ENCODE results near the gene COMMD1. TPM values are rescaled to one million over a fixed set of nuclear protein-coding genes. Genes with fewer than 3 reads are reported as not detected.

COMMD1 gene
- total RNA-seq, 1 experiment from 2014 or later = 24.7 TPM

DNA sequence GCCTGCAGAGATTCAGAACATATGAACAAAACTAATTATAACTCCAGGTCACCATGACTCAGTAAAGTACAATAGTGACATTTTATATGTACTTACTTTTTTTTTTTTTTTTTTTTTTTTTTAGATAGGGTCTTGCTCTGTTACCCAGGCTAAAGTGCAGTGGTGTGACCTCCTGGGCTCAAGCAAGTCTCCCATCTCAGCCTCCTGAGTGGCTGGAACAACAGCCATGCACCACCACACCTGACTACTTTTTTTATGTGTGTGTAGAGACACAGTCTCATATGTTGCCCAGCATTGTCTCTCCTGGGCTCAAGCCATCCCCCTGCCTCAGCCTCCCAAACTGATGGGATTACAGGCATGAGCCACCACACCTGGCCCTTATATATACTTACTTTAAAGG is 159.8 kb downstream of the COMMD1 start (continued):
- TF ChIP-seq, protein P1, sequence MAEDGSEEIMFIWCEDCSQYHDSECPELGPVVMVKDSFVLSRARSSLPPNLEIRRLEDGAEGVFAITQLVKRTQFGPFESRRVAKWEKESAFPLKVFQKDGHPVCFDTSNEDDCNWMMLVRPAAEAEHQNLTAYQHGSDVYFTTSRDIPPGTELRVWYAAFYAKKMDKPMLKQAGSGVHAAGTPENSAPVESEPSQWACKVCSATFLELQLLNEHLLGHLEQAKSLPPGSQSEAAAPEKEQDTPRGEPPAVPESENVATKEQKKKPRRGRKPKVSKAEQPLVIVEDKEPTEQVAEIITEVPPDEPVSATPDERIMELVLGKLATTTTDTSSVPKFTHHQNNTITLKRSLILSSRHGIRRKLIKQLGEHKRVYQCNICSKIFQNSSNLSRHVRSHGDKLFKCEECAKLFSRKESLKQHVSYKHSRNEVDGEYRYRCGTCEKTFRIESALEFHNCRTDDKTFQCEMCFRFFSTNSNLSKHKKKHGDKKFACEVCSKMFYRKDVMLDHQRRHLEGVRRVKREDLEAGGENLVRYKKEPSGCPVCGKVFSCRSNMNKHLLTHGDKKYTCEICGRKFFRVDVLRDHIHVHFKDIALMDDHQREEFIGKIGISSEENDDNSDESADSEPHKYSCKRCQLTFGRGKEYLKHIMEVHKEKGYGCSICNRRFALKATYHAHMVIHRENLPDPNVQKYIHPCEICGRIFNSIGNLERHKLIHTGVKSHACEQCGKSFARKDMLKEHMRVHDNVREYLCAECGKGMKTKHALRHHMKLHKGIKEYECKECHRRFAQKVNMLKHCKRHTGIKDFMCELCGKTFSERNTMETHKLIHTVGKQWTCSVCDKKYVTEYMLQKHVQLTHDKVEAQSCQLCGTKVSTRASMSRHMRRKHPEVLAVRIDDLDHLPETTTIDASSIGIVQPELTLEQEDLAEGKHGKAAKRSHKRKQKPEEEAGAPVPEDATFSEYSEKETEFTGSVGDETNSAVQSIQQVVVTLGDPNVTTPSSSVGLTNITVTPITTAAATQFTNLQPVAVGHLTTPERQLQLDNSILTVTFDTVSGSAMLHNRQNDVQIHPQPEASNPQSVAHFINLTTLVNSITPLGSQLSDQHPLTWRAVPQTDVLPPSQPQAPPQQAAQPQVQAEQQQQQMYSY (CRISPR knock-in tag; IDR thresholded peaks at IDR 0.05) = no peak
- TF ChIP-seq JUN (CRISPR knock-in tag; IDR thresholded peaks at IDR 0.05) (no peak), NFE2L1 (CRISPR knock-in tag; IDR thresholded peaks at IDR 0.05) (no peak), ZNF138 (CRISPR knock-in tag; conservative IDR thresholded peaks at IDR 0.05) (no peak), TEAD4 (CRISPR knock-in tag; IDR thresholded peaks at IDR 0.05) (no peak), GRHL2 (CRISPR knock-in tag; IDR thresholded peaks at IDR 0.05; ENCODE audit: insufficient replicate concordance, severe bottlenecking) (no peak)
- TF ChIP-seq, protein P2, sequence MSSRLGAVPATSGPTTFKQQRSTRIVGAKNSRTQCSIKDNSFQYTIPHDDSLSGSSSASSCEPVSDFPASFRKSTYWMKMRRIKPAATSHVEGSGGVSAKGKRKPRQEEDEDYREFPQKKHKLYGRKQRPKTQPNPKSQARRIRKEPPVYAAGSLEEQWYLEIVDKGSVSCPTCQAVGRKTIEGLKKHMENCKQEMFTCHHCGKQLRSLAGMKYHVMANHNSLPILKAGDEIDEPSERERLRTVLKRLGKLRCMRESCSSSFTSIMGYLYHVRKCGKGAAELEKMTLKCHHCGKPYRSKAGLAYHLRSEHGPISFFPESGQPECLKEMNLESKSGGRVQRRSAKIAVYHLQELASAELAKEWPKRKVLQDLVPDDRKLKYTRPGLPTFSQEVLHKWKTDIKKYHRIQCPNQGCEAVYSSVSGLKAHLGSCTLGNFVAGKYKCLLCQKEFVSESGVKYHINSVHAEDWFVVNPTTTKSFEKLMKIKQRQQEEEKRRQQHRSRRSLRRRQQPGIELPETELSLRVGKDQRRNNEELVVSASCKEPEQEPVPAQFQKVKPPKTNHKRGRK (CRISPR knock-in tag; IDR thresholded peaks at IDR 0.05; ENCODE audit: borderline replicate concordance) = no peak
- TF ChIP-seq, protein P3, sequence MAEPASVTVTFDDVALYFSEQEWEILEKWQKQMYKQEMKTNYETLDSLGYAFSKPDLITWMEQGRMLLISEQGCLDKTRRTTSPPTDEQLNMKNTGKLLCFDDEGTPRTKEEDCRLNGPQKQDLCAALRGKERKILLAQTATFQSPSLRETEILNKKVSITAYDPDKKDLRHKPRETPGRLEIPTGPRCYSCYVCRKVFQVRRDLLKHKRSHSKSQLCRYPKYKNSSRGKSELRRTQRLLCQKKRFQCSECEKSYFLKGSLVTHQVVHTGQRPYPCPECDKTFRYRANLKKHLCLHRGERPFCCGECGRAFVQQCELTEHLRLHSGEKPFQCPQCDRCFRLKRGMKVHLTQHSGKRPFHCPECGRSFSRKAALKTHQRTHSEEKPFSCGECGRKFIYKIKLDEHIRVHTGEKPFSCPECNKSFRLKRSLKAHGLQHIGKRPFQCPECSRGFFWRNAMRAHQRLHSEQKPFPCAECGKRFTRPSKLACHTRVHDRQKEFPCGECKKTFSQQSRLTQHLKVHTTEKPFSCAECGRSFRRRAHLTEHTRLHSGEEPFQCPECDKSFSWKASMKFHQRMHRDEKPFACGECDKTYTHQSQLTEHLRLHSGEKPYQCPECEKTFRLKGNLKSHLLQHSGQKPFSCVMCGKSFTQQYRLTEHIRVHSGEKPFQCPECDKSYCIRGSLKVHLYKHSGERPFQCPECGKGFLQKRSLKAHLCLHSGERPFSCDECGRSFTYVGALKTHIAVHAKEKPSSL (CRISPR knock-in tag; conservative IDR thresholded peaks at IDR 0.05) = no peak

DNA sequence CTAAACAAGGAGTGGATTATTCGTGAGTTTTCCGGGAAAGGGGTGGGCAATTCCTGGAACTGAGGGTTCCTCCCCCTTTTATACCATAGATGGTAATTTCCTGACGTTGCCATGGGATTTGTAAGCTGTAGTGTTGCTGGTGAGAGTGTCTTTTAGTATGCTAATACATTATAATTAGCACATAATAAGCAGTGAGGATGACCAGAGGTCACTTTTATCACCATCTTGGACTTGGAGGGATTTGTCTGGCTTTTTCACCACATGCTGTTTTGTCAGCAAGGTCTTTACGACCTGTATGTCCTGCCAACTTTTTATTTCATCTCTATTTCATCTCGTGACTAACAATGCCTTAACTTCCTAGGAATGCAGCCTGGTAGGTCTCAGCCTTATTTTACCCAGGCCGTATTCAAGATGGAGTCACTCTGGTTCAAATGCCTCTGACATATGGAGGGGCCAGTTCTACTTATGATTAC is 165.7 kb downstream of the COMMD1 start:
- DNase-seq (ENCODE audit: low spot score) (no peak), ATAC-seq (no peak)
- Mint-ChIP-seq H3K4me1 (peaks cover 30% of the 10 kb centered on the region), H3K27ac (no peak overlapping the region), H3K27me3 (ENCODE audit: low read depth) (no peaks in the 10 kb centered on the region; the same call in 1 of the 2 replicates), H3K9me3 (peaks cover 20% of the 10 kb centered on the region), H3K36me3 (peaks cover 23% of the 10 kb centered on the region), H3K4me3 (no peak overlapping the region)
- POLR2A ChIA-PET = no interaction called here
- TF ChIP-seq CBFB (CRISPR knock-in tag; IDR thresholded peaks at IDR 0.05; ENCODE audit: low read depth) (no peak), ZNF423 (CRISPR knock-in tag; IDR thresholded peaks at IDR 0.05) (peak; percentile 19; the same call in 1 of the 2 replicates)
- TF ChIP-seq, protein P4, sequence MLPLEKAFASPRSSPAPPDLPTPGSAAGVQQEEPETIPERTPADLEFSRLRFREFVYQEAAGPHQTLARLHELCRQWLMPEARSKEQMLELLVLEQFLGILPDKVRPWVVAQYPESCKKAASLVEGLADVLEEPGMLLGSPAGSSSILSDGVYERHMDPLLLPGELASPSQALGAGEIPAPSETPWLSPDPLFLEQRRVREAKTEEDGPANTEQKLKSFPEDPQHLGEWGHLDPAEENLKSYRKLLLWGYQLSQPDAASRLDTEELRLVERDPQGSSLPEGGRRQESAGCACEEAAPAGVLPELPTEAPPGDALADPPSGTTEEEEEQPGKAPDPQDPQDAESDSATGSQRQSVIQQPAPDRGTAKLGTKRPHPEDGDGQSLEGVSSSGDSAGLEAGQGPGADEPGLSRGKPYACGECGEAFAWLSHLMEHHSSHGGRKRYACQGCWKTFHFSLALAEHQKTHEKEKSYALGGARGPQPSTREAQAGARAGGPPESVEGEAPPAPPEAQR (CRISPR knock-in tag; IDR thresholded peaks at IDR 0.05) = 0 out of 2 replicates have a peak, but pooled peaks have one; percentile 42
- CTCF ChIA-PET = no interaction called here

DNA sequence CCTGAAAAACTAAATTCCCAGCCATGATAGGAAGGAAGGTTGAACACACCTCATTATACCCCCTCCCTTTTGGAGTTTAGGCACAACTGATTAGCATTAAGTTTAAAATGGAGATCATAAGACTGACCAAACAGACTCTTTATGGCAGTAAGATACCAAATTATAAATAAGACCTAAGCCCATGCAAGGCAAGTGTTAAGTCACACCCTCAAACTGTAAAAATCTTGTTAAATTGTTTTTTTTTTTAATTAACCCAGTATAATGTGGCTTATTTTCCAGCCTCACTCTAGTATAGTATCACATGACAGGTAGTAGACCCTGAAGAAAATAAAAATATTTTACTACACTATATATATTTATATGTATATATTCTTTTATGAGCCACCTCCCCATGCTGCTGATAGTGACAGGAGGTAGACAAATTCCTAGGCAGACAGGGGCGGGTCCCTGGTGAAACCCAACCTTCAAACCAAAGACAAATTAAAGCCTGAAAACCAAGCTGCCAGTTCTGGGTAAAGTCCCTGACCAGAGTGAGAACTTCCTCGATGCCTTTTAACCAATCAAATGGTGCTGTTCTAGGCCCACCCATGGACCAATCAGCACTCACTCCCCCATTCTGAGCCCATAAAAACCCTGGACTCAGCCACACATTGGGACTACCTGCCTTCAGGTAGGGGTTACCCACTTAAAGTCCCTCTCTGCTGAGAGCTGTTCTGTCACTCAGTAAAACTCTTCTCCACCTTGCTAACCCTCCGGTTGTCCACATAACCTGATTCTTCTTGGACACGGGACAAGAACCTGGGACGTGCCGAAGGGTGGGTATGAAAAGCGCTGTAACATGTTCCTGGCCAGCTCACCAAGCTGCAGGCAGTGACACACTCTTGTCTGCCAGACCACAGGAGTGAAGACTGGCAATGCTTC is 166.5 kb downstream of the COMMD1 start:
- CTCF ChIA-PET = no interaction called here
- DNase-seq (ENCODE audit: low spot score) = no peak
- no peak overlapping the region for H3K27ac Mint-ChIP-seq
- TF ChIP-seq, protein P5, sequence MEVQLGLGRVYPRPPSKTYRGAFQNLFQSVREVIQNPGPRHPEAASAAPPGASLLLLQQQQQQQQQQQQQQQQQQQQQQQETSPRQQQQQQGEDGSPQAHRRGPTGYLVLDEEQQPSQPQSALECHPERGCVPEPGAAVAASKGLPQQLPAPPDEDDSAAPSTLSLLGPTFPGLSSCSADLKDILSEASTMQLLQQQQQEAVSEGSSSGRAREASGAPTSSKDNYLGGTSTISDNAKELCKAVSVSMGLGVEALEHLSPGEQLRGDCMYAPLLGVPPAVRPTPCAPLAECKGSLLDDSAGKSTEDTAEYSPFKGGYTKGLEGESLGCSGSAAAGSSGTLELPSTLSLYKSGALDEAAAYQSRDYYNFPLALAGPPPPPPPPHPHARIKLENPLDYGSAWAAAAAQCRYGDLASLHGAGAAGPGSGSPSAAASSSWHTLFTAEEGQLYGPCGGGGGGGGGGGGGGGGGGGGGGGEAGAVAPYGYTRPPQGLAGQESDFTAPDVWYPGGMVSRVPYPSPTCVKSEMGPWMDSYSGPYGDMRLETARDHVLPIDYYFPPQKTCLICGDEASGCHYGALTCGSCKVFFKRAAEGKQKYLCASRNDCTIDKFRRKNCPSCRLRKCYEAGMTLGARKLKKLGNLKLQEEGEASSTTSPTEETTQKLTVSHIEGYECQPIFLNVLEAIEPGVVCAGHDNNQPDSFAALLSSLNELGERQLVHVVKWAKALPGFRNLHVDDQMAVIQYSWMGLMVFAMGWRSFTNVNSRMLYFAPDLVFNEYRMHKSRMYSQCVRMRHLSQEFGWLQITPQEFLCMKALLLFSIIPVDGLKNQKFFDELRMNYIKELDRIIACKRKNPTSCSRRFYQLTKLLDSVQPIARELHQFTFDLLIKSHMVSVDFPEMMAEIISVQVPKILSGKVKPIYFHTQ (CRISPR knock-in tag; IDR thresholded peaks at IDR 0.05) = no peak
- TF ChIP-seq, protein P6, sequence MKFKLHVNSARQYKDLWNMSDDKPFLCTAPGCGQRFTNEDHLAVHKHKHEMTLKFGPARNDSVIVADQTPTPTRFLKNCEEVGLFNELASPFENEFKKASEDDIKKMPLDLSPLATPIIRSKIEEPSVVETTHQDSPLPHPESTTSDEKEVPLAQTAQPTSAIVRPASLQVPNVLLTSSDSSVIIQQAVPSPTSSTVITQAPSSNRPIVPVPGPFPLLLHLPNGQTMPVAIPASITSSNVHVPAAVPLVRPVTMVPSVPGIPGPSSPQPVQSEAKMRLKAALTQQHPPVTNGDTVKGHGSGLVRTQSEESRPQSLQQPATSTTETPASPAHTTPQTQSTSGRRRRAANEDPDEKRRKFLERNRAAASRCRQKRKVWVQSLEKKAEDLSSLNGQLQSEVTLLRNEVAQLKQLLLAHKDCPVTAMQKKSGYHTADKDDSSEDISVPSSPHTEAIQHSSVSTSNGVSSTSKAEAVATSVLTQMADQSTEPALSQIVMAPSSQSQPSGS (CRISPR knock-in tag; IDR thresholded peaks at IDR 0.05; ENCODE audit: borderline replicate concordance, low read depth) = no peak
- TF ChIP-seq ZNF232 (CRISPR knock-in tag; IDR thresholded peaks at IDR 0.05) = no peak

More for the DNA sequence above, 166.5 kb downstream of the COMMD1 start:
- POLR2A ChIA-PET = no interaction called here
- peaks cover 30% of the 10 kb centered on the region for H3K4me1 Mint-ChIP-seq
- ATAC-seq = no peak
- no peak overlapping the region for H3K4me3 Mint-ChIP-seq
- H3K9me3 Mint-ChIP-seq = peaks cover 20% of the 10 kb centered on the region
- H3K27me3 Mint-ChIP-seq (ENCODE audit: low read depth) = no peaks in the 10 kb centered on the region; the same call in 1 of the 2 replicates
- H3K36me3 Mint-ChIP-seq = peaks cover 23% of the 10 kb centered on the region

Data from WTC11 (cell line).